Smooth muscle cell (in vitro differentiated cells): Measurements from ENCODE around the gene INTS2. TPM values are rescaled to one million over a fixed set of nuclear protein-coding genes. Genes with fewer than 3 reads are reported as not detected.
"Not testable (repeated sequence)": the region's sequence is repeated elsewhere in the genome, so short reads cannot be mapped to it uniquely, and the experiment has no call there.

ENCODE experiments used
- DNase-seq: peaks from one replicate; lab custom pipeline; 2025; ENCODE audit not compliant: unreplicated experiment; lab: John Stamatoyannopoulos, UW
- H2AFZ ChIP-seq: fragments of 200-600 bp; sonication (generic); 2 replicates; pipeline ENCODE4 v1.6.0; 2016; ENCODE audit warnings: antibody characterized with exemption, low read depth, mild to moderate bottlenecking
- H3F3A ChIP-seq: fragments of 200-600 bp; sonication (generic); 2 replicates; pipeline ENCODE4 v1.6.0; 2017; ENCODE audit warnings: antibody characterized with exemption, low read depth
- H3K27ac ChIP-seq: fragments of 200-600 bp; sonication (generic); 2 replicates; pipeline ENCODE4 v1.5.1; 2016; ENCODE audit warnings: low read depth, mild to moderate bottlenecking
- H3K27me3 ChIP-seq: fragments of 200-600 bp; sonication (generic); 2 replicates; pipeline ENCODE4 v1.6.1; 2016; ENCODE audit warnings: low read depth, mild to moderate bottlenecking
- H3K36me3 ChIP-seq: fragments of 200-600 bp; sonication (generic); 2 replicates; pipeline ENCODE4 v1.5.1; 2016; ENCODE audit warnings: low read depth
- H3K4me1 ChIP-seq: fragments of 200-600 bp; sonication (generic); 2 replicates; pipeline ENCODE4 v1.5.1; 2016; ENCODE audit warnings: low read depth
- H3K4me2 ChIP-seq: fragments of 200-600 bp; sonication (generic); 2 replicates; pipeline ENCODE4 v1.6.0; 2016; ENCODE audit warnings: mild to moderate bottlenecking
- H3K4me3 ChIP-seq: fragments of 200-600 bp; sonication (generic); 2 replicates; pipeline ENCODE4 v1.5.1; 2016; ENCODE audit warnings: mild to moderate bottlenecking
- H3K79me2 ChIP-seq: fragments of 200-600 bp; sonication (generic); 2 replicates; pipeline ENCODE4 v1.6.0; 2016; ENCODE audit warnings: low read depth, mild to moderate bottlenecking
- H3K9ac ChIP-seq: fragments of 200-600 bp; sonication (generic); 2 replicates; pipeline ENCODE4 v1.6.0; 2016; ENCODE audit warnings: low read depth
- H3K9me3 ChIP-seq: fragments of 200-600 bp; sonication (generic); replicated peaks from 2 replicates; pipeline ENCODE4 v1.5.1; 2016; ENCODE audit warnings: low read depth
- H4K20me1 ChIP-seq: fragments of 200-600 bp; sonication (generic); 2 replicates; pipeline ENCODE4 v1.6.0; 2016; ENCODE audit warnings: low read depth
- CTCF ChIP-seq: fragments of 200-600 bp; sonication (generic); IDR thresholded peaks from 2 replicates; pipeline ENCODE4 v1.5.1; 2017; ENCODE audit warnings: borderline replicate concordance, mild to moderate bottlenecking, antibody characterized with exemption; ENCODE audit not compliant: insufficient read depth, poor library complexity, severe bottlenecking
- WGBS: methylation state at CpG from one replicate; pipeline ENCODE4 v1.1.7; 2016; ENCODE audit warnings: low lambda C conversion rate; 5-methylcytosine and 5-hydroxymethylcytosine counted together
- polyA plus RNA-seq: library from polyadenylated mRNA; unstranded; fragments of >200 nt; fragmentation: Nextera tagmentation; extraction: Ambion mirVana; gene quantifications from 2 replicates; pipeline ENCODE4 v1.2.1, GENCODE V29; 2016
- total RNA-seq: library from RNA; depleted of rRNA; stranded (reverse); fragments of >200 nt; gene quantifications from 2 replicates; pipeline ENCODE4 v1.2.3, GENCODE V29; 2014

INTS2 gene
- total and polyA plus RNA-seq, 2 experiments from 2014 or later: 3.9 to 15.5 TPM

- Histone ChIP-seq H3K4me2 (no peak overlapping the region), H3K4me1 (no peaks in the 10 kb centered on the region), H3K79me2 (no peaks in the 10 kb centered on the region), H3K27me3 (no peaks in the 10 kb centered on the region), H3K27ac (no peak overlapping the region), H3K9me3 (no peaks in the 10 kb centered on the region), H3K36me3 (peaks cover 8% of the 10 kb centered on the region), H4K20me1 (no peaks in the 10 kb centered on the region), H3K4me3 (no peak overlapping the region), H3K9ac (no peak overlapping the region), H3F3A (no peaks in the 10 kb centered on the region), H2AFZ (no peak overlapping the region)
- DNase-seq: no peak
- WGBS: 99% methylated on average over 3 of the region's 3 CpGs
- TF ChIP-seq CTCF: no peak
Measured at GRCh38 chr17:61903251-61903650, 24.5 kb downstream of the INTS2 start.

GRCh38 chr17:61897548-61898180 lies 30.1 kb downstream of the INTS2 start:
- TF ChIP-seq CTCF: no peak
- Histone ChIP-seq H3K36me3 (peaks cover 10% of the 10 kb centered on the region), H3K4me3 (no peak overlapping the region), H3K4me1 (no peaks in the 10 kb centered on the region), H3K4me2 (no peak overlapping the region), H3K9me3 (no peaks in the 10 kb centered on the region), H2AFZ (no peak overlapping the region), H3K79me2 (no peaks in the 10 kb centered on the region), H3K27me3 (no peaks in the 10 kb centered on the region), H3K27ac (no peak overlapping the region), H3F3A (no peaks in the 10 kb centered on the region), H3K9ac (no peak overlapping the region), H4K20me1 (no peaks in the 10 kb centered on the region)
- WGBS: 92% methylated on average over 2 of the region's 2 CpGs
- no peak for DNase-seq

- H3K9ac ChIP-seq: no peak overlapping the region
- 61% methylated on average over 2 of the region's 2 CpGs for WGBS
- no peaks in the 10 kb centered on the region for H3K79me2 ChIP-seq
- H3K4me3 ChIP-seq: no peak overlapping the region
- DNase-seq: no peak
- peaks cover 14% of the 10 kb centered on the region for H3K36me3 ChIP-seq
- no peak overlapping the region for H3K4me2 ChIP-seq
- H4K20me1 ChIP-seq: no peaks in the 10 kb centered on the region
- no peaks in the 10 kb centered on the region for H3K27me3 ChIP-seq
- H3K9me3 ChIP-seq: no peaks in the 10 kb centered on the region
- H3K27ac ChIP-seq: no peak overlapping the region
- TF ChIP-seq CTCF: no peak
- no peak overlapping the region for H2AFZ ChIP-seq
- no peaks in the 10 kb centered on the region for H3K4me1 ChIP-seq
- no peaks in the 10 kb centered on the region for H3F3A ChIP-seq
Measured at GRCh38 chr17:61895391-61895790, 32.4 kb downstream of the INTS2 start.

GRCh38 chr17:61894310-61894709 lies 33.5 kb downstream of the INTS2 start:
- WGBS: 96% methylated on average over 5 of the region's 5 CpGs
- not testable (repeated sequence) for H3K27ac ChIP-seq

GRCh38 chr17:61887733-61888132 lies 40.0 kb downstream of the INTS2 start:
- not testable (repeated sequence) for DNase-seq, H3K4me1 ChIP-seq, H3F3A ChIP-seq, H3K4me2 ChIP-seq, H3K9ac ChIP-seq, H3K9me3 ChIP-seq, H3K27ac ChIP-seq, H4K20me1 ChIP-seq, H3K79me2 ChIP-seq, H3K27me3 ChIP-seq, H2AFZ ChIP-seq, H3K4me3 ChIP-seq
- over 99% methylated on average over 6 of the region's 6 CpGs for WGBS
- peaks cover 14% of the 10 kb centered on the region for H3K36me3 ChIP-seq

More at GRCh38 chr17:61894310-61894709, 33.5 kb downstream of the INTS2 start:
- not testable (repeated sequence) for H3K4me3 ChIP-seq, H3K4me2 ChIP-seq, H3K9me3 ChIP-seq, H3K9ac ChIP-seq, DNase-seq, H3K79me2 ChIP-seq, H4K20me1 ChIP-seq, H2AFZ ChIP-seq, H3F3A ChIP-seq, H3K4me1 ChIP-seq, H3K27me3 ChIP-seq
- H3K36me3 ChIP-seq: peaks cover 21% of the 10 kb centered on the region

GRCh38 chr17:61885865-61886264 lies 41.9 kb downstream of the INTS2 start:
- not testable (repeated sequence) for H3K9me3 ChIP-seq, H2AFZ ChIP-seq, H3K4me3 ChIP-seq, H3K27ac ChIP-seq, H3F3A ChIP-seq, H3K79me2 ChIP-seq, DNase-seq, H3K4me2 ChIP-seq, H3K27me3 ChIP-seq, H4K20me1 ChIP-seq, H3K9ac ChIP-seq, H3K4me1 ChIP-seq
- 98% methylated on average over 8 of the region's 8 CpGs for WGBS
- peaks cover 11% of the 10 kb centered on the region for H3K36me3 ChIP-seq
